Measurements from ENCODE around the gene ITGA2B. TPM values are rescaled to one million over a fixed set of nuclear protein-coding genes. Genes with fewer than 3 reads are reported as not detected.

ITGA2B gene
- total and polyA plus RNA-seq, 7 donors, result 0.08 to 0.97 (median 0.16) TPM

- Histone ChIP-seq H3K36me3 (ENCODE audit: insufficient read depth in 1 of 2, low read depth in 1 of 2) (no peaks in the 10 kb centered on the region), H3K27me3 (ENCODE audit: insufficient read depth in 3 of 3, low read length in 2 of 3) (peaks cover 0 to 11% (median 2%) of the 10 kb centered on the region in 3 donors), H3K9me3 (no peaks in the 10 kb centered on the region), H3K27ac (no peak overlapping the region), H3K4me1 (peaks cover 4% of the 10 kb centered on the region), H3K4me3 (no peak overlapping the region)
- DNase-seq (no peak), ATAC-seq (no peak)
- TF ChIP-seq, protein P1, sequence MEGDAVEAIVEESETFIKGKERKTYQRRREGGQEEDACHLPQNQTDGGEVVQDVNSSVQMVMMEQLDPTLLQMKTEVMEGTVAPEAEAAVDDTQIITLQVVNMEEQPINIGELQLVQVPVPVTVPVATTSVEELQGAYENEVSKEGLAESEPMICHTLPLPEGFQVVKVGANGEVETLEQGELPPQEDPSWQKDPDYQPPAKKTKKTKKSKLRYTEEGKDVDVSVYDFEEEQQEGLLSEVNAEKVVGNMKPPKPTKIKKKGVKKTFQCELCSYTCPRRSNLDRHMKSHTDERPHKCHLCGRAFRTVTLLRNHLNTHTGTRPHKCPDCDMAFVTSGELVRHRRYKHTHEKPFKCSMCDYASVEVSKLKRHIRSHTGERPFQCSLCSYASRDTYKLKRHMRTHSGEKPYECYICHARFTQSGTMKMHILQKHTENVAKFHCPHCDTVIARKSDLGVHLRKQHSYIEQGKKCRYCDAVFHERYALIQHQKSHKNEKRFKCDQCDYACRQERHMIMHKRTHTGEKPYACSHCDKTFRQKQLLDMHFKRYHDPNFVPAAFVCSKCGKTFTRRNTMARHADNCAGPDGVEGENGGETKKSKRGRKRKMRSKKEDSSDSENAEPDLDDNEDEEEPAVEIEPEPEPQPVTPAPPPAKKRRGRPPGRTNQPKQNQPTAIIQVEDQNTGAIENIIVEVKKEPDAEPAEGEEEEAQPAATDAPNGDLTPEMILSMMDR (IDR thresholded peaks at IDR 0.05), result no peak
- intact Hi-C loops (cut with DNase I), result no loop called here
- WGBS, 3 donors, result 42 to 56% (median 52%) methylated on average over 9 to 11 of the region's 11 CpGs
Measured at GRCh38 chr17:44361292-44362260, 27.9 kb downstream of the ITGA2B start.

- intact Hi-C loops (cut with DNase I), result no loop called here
- TF ChIP-seq, protein P1 (IDR thresholded peaks at IDR 0.05), result no peak
- 48 to 58% (median 50%) methylated on average over 5 of the region's 5 CpGs for WGBS, 3 donors
- no peaks in the 10 kb centered on the region for H3K9me3 ChIP-seq
- H3K4me3 ChIP-seq, result no peak overlapping the region
- no peak for DNase-seq
- H3K27ac ChIP-seq, result no peak overlapping the region
- H3K27me3 ChIP-seq (ENCODE audit: insufficient read depth in 3 of 3, low read length in 2 of 3), result peaks cover 0 to 11% (median 2%) of the 10 kb centered on the region in 3 donors
- no peak for ATAC-seq
- no peaks in the 10 kb centered on the region for H3K36me3 ChIP-seq (ENCODE audit: insufficient read depth in 1 of 2, low read depth in 1 of 2)
- peaks cover 4% of the 10 kb centered on the region for H3K4me1 ChIP-seq
Measured at GRCh38 chr17:44360826-44361225, 28.6 kb downstream of the ITGA2B start.

- intact Hi-C loops (cut with DNase I), result no loop called here
- Histone ChIP-seq H3K4me3 (no peak overlapping the region), H3K27me3 (ENCODE audit: insufficient read depth in 3 of 3, low read length in 2 of 3) (peaks cover 0 to 11% (median 3%) of the 10 kb centered on the region in 3 donors), H3K9me3 (no peaks in the 10 kb centered on the region), H3K27ac (no peak overlapping the region), H3K4me1 (peaks cover 4% of the 10 kb centered on the region), H3K36me3 (ENCODE audit: insufficient read depth in 1 of 2, low read depth in 1 of 2) (no peaks in the 10 kb centered on the region)
- TF ChIP-seq, protein P1 (IDR thresholded peaks at IDR 0.05), result no peak
- 58 to 71% (median 63%) methylated on average over 6 of the region's 6 CpGs for WGBS, 3 donors
- ATAC-seq (no peak), DNase-seq (no peak)
Measured at GRCh38 chr17:44360144-44360533, 29.3 kb downstream of the ITGA2B start.

- H3K9me3 ChIP-seq, result no peaks in the 10 kb centered on the region
- no peaks in the 10 kb centered on the region for H3K36me3 ChIP-seq (ENCODE audit: insufficient read depth in 1 of 2, low read depth in 1 of 2)
- peaks cover 4% of the 10 kb centered on the region for H3K4me1 ChIP-seq
- ATAC-seq (no peak), DNase-seq (no peak)
- no peak overlapping the region for H3K27ac ChIP-seq
- 74 to 80% (median 76%) methylated on average over 12 to 14 of the region's 14 CpGs for WGBS, 3 donors
- TF ChIP-seq, protein P1 (IDR thresholded peaks at IDR 0.05), result no peak
- intact Hi-C loops (cut with DNase I), result no loop called here
- H3K4me3 ChIP-seq, result no peak overlapping the region
- peaks cover 0 to 11% (median 3%) of the 10 kb centered on the region in 3 donors for H3K27me3 ChIP-seq (ENCODE audit: insufficient read depth in 3 of 3, low read length in 2 of 3)
Measured at GRCh38 chr17:44359458-44360143, 29.8 kb downstream of the ITGA2B start.
